ENCODE measurements around the gene WDR74.

The WDR74 gene

GRCh38 chr11:62853279-62853965, 14.0 kb upstream of the WDR74 start:
- no peak for DNase-seq (ENCODE audit: low read depth)
- TF ChIP-seq CTCF (IDR thresholded peaks at IDR 0.05; ENCODE audit: insufficient read depth, low read depth, low read length, missing control alignments) = no peak
- H3K4me3 ChIP-seq (ENCODE audit: low read length) = peak overlapping the region; percentile 98

- peak overlapping the region; percentile 98 for H3K4me3 ChIP-seq (ENCODE audit: low read length)
- DNase-seq (ENCODE audit: low read depth) = no peak
- no peak for TF ChIP-seq CTCF (IDR thresholded peaks at IDR 0.05; ENCODE audit: insufficient read depth, low read depth, low read length, missing control alignments)
Measured at GRCh38 chr11:62852523-62853188, 13.3 kb upstream of the WDR74 start.

- no peak for DNase-seq (ENCODE audit: low read depth)
- no peak for TF ChIP-seq CTCF (IDR thresholded peaks at IDR 0.05; ENCODE audit: insufficient read depth, low read depth, low read length, missing control alignments)
- H3K4me3 ChIP-seq (ENCODE audit: low read length) = no peak overlapping the region
Measured at GRCh38 chr11:62851807-62852522, 12.6 kb upstream of the WDR74 start.

GRCh38 chr11:62850911-62851806, 11.8 kb upstream of the WDR74 start:
- DNase-seq (ENCODE audit: low read depth) = no peak
- H3K4me3 ChIP-seq (ENCODE audit: low read length) = no peak overlapping the region
- no peak for TF ChIP-seq CTCF (IDR thresholded peaks at IDR 0.05; ENCODE audit: insufficient read depth, low read depth, low read length, missing control alignments)

GRCh38 chr11:62847767-62848314, 8.5 kb upstream of the WDR74 start:
- no peak for TF ChIP-seq CTCF (IDR thresholded peaks at IDR 0.05; ENCODE audit: insufficient read depth, low read depth, low read length, missing control alignments)
- H3K4me3 ChIP-seq (ENCODE audit: low read length) = no peak overlapping the region
- no peak for DNase-seq (ENCODE audit: low read depth)

- no peak for DNase-seq (ENCODE audit: low read depth)
- no peak for TF ChIP-seq CTCF (IDR thresholded peaks at IDR 0.05; ENCODE audit: insufficient read depth, low read depth, low read length, missing control alignments)
- H3K4me3 ChIP-seq (ENCODE audit: low read length) = no peak overlapping the region
Measured at GRCh38 chr11:62846177-62846576, 6.8 kb upstream of the WDR74 start.
